ENCODE results near the gene SLC22A23.

DNA sequence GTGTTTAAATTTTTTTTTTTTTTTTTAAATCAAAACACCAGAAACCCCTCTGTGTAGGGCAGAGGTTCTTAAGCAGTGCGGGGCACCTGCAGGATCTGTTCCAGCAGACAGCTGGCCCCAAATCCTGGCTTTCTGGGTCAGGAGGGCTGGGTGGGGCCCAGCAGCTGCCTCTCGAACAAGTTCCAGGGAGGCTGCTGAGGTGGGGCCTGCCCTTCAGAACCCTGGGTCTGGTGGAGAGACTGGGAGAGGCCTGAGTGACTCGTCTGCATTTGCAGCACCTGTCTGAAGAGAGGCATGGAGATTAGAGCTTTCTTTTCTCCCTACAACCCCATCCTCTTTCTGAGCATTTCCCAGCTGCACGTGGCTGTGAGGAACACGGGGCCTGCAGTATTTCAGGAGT, 189.7 kb downstream of the SLC22A23 start:
- TF ChIP-seq CTCF (IDR thresholded peaks at IDR 0.05; ENCODE audit: low read depth, low read length, poor library complexity, severe bottlenecking) (no peak), EZH2phosphoT487 (IDR thresholded peaks at IDR 0.05; ENCODE audit: borderline replicate concordance, low read length) (no peak)

Measured in DOHH2 (cell line).